IMR-90 (cell line): ENCODE data around the gene FEV. TPM values are rescaled to one million over a fixed set of nuclear protein-coding genes. Genes with fewer than 3 reads are reported as not detected.

Experiments
- ATAC-seq: fragments of 200-7000 bp; cut with Tn5 transposase; 2 replicates; pipeline ENCODE4 v1.9.1; 2020; ENCODE audit warnings: low read depth, mild to moderate bottlenecking, moderate library complexity
- BruUV-seq: library from RNA; stranded (reverse); fragments of 400-500 nt; replicated peaks from 2 replicates; lab custom pipeline; 2021; lab: Mats Ljungman, UMichigan
- CTCF ChIA-PET: fragments of 300-600 bp; formaldehyde crosslinking; extraction: SDS; loops from one replicate; lab custom pipeline; 2021; ENCODE audit warnings: antibody characterized with exemption; lab: Yijun Ruan, JAX
- POLR2A ChIA-PET: fragments of 300-600 bp; sonication (Branson Sonifier 250); formaldehyde crosslinking; loops from one replicate; lab custom pipeline; 2022; ENCODE audit warnings: antibody characterized with exemption; ENCODE audit not compliant: unreplicated experiment; lab: Charles Lee
- DNase-seq: peaks from one replicate; pipeline ENCODE4 v3.0.0; 2013
- H2AFZ ChIP-seq: replicated peaks from 2 replicates; pipeline ENCODE3; 2013; ENCODE audit warnings: low read length, mild to moderate bottlenecking; ENCODE audit not compliant: poor library complexity
- H2AK5ac ChIP-seq: 2 replicates; pipeline ENCODE4 v1.6.1; 2013; ENCODE audit warnings: low read depth, low read length, inconsistent platforms
- H2AK9ac ChIP-seq: replicated peaks from 2 replicates; pipeline ENCODE3; 2013; ENCODE audit warnings: mild to moderate bottlenecking, low read depth, low read length, moderate library complexity; ENCODE audit not compliant: poor library complexity
- H2BK120ac ChIP-seq: 2 replicates; pipeline ENCODE4 v1.6.1; 2013; ENCODE audit warnings: low read depth, low read length, inconsistent platforms
- H2BK15ac ChIP-seq: 3 replicates; pipeline ENCODE4 v1.6.1; 2013; ENCODE audit warnings: low read depth, low read length, inconsistent platforms
- H2BK20ac ChIP-seq: 2 replicates; pipeline ENCODE4 v1.6.1; 2013; ENCODE audit warnings: low read depth, mild to moderate bottlenecking, inconsistent platforms, low read length, moderate library complexity
- H2BK5ac ChIP-seq: 2 replicates; pipeline ENCODE4 v1.6.1; 2013; ENCODE audit warnings: mild to moderate bottlenecking, low read depth, low read length, inconsistent platforms; ENCODE audit not compliant: poor library complexity, severe bottlenecking
- H3K14ac ChIP-seq: replicated peaks from 2 replicates; pipeline ENCODE4 v1.6.1; 2013; ENCODE audit warnings: low read depth, low read length, inconsistent platforms
- H3K18ac ChIP-seq: 2 replicates; pipeline ENCODE4 v1.6.1; 2013; ENCODE audit warnings: low read depth, low read length, control low read depth
- H3K23ac ChIP-seq: 2 replicates; pipeline ENCODE4 v1.6.1; 2013; ENCODE audit warnings: low read depth, low read length, inconsistent platforms
- H3K27ac ChIP-seq: 2 replicates; pipeline ENCODE4 v1.5.1; 2013; ENCODE audit warnings: mild to moderate bottlenecking, control low read depth, low read length; ENCODE audit not compliant: insufficient read depth
- H3K27me3 ChIP-seq: 2 replicates; pipeline ENCODE4 v1.6.1; 2013; ENCODE audit warnings: low read length; ENCODE audit not compliant: control insufficient read depth, insufficient read depth
- H3K36me3 ChIP-seq: 2 replicates; pipeline ENCODE4 v1.6.1; 2013; ENCODE audit warnings: low read length, mixed read lengths; ENCODE audit not compliant: control insufficient read depth, insufficient read depth
- H3K4ac ChIP-seq: 2 replicates; pipeline ENCODE4 v1.6.1; 2013; ENCODE audit warnings: low read depth, low read length, inconsistent platforms
- H3K4me1 ChIP-seq: 2 replicates; pipeline ENCODE4 v1.6.1; 2013; ENCODE audit warnings: low read length, mixed read lengths; ENCODE audit not compliant: control insufficient read depth, insufficient read depth
- H3K4me2 ChIP-seq: 2 replicates; pipeline ENCODE4 v1.6.1; 2013; ENCODE audit warnings: low read depth, mild to moderate bottlenecking, control low read depth, low read length, moderate library complexity
- H3K4me3 ChIP-seq: 2 replicates; pipeline ENCODE4 v1.5.1; 2013; ENCODE audit warnings: low read depth, mild to moderate bottlenecking, control low read depth, low read length, moderate library complexity; ENCODE audit not compliant: insufficient read depth
- H3K56ac ChIP-seq: 2 replicates; pipeline ENCODE4 v1.6.1; 2013; ENCODE audit warnings: low read length, inconsistent platforms; ENCODE audit not compliant: insufficient read depth; ENCODE audit errors: extremely low read depth
- H3K79me1 ChIP-seq, 2 experiments: 2 replicates each; pipeline ENCODE4 v1.6.1; 2013; ENCODE audit warnings: low read length in 2 of 2, inconsistent platforms in 1 of 2, low read depth in 1 of 2
- H3K9ac ChIP-seq: 2 replicates; pipeline ENCODE4 v1.6.1; 2013; ENCODE audit warnings: low read depth, low read length, control low read depth
- H3K9me1 ChIP-seq: 2 replicates; pipeline ENCODE4 v1.6.1; 2013; ENCODE audit warnings: low read length, inconsistent platforms; ENCODE audit not compliant: insufficient read depth
- H3K9me3 ChIP-seq: 2 replicates; pipeline ENCODE4 v1.6.1; 2013; ENCODE audit warnings: low read length; ENCODE audit not compliant: control insufficient read depth, insufficient read depth
- H4K20me1 ChIP-seq: 2 replicates; pipeline ENCODE4 v1.6.1; 2013; ENCODE audit warnings: low read length, inconsistent platforms; ENCODE audit not compliant: insufficient read depth
- H4K5ac ChIP-seq: 2 replicates; pipeline ENCODE4 v1.6.1; 2013; ENCODE audit warnings: mild to moderate bottlenecking, low read depth, low read length, control low read depth
- H4K8ac ChIP-seq, 2 experiments: 2 replicates each; pipeline ENCODE4 v1.6.1; 2013; ENCODE audit warnings: low read depth in 2 of 2, low read length in 2 of 2, control low read depth in 1 of 2, inconsistent platforms in 1 of 2
- H4K91ac ChIP-seq: 2 replicates; pipeline ENCODE4 v1.6.1; 2013; ENCODE audit warnings: low read depth, low read length, inconsistent platforms; ENCODE audit not compliant: insufficient read depth
- BHLHE40 ChIP-seq: fragments of 150-350 bp; IDR thresholded peaks from 2 replicates; pipeline ENCODE4 v1.6.1; 2016; ENCODE audit warnings: mild to moderate bottlenecking, low read depth, low read length
- CEBPB ChIP-seq: IDR thresholded peaks from 2 replicates; pipeline ENCODE4 v1.6.1; 2012; ENCODE audit warnings: low read depth, low read length, improper control_type of control experiment
- CHD1 ChIP-seq: IDR thresholded peaks from 2 replicates; pipeline ENCODE4 v1.6.1; 2012; ENCODE audit warnings: low read depth, low read length, improper control_type of control experiment
- MAFK ChIP-seq: IDR thresholded peaks from 2 replicates; pipeline ENCODE4 v1.6.1; 2012; ENCODE audit warnings: low read depth, low read length, improper control_type of control experiment
- MAZ ChIP-seq: IDR thresholded peaks from 2 replicates; pipeline ENCODE4 v1.6.1; 2012; ENCODE audit warnings: low read depth, mild to moderate bottlenecking, low read length, improper control_type of control experiment, moderate library complexity, borderline replicate concordance
- MXI1 ChIP-seq: IDR thresholded peaks from 2 replicates; pipeline ENCODE4 v1.6.1; 2012; ENCODE audit warnings: low read depth, mild to moderate bottlenecking, low read length, moderate library complexity, borderline replicate concordance
- NFE2L2 ChIP-seq: fragments of 150-350 bp; IDR thresholded peaks from 2 replicates; pipeline ENCODE4 v1.6.1; 2016; ENCODE audit warnings: low read depth, mild to moderate bottlenecking, low read length
- POLR2A ChIP-seq: IDR thresholded peaks from 2 replicates; pipeline ENCODE4 v1.6.1; 2012; ENCODE audit warnings: mild to moderate bottlenecking, low read depth, low read length
- RCOR1 ChIP-seq: IDR thresholded peaks from 2 replicates; pipeline ENCODE4 v1.6.1; 2012; ENCODE audit warnings: mild to moderate bottlenecking, low read length, improper control_type of control experiment; ENCODE audit not compliant: insufficient replicate concordance
- RFX5 ChIP-seq: IDR thresholded peaks from 2 replicates; pipeline ENCODE4 v1.8.0; 2012; ENCODE audit warnings: low read depth, mild to moderate bottlenecking, low read length, moderate library complexity
- SMC3 ChIP-seq: fragments of 150-350 bp; IDR thresholded peaks from 2 replicates; pipeline ENCODE4 v1.6.1; 2016; ENCODE audit warnings: low read depth, mild to moderate bottlenecking, antibody characterized with exemption, low read length, moderate library complexity
- WGBS, 2 experiments: methylation state at CpG; one replicate each; pipeline versions ENCODE4 v1.1.5 to v1.1.7; 2013; ENCODE audit warnings: missing lambda C conversion rate in 2 of 2; ENCODE audit not compliant: insufficient read length in 1 of 2; ENCODE audit errors: extremely low coverage in 2 of 2; 5-methylcytosine and 5-hydroxymethylcytosine counted together
- dilution Hi-C: fragments of 300-500 bp; cut with HindIII; formaldehyde crosslinking; loops from one replicate; pipeline ENCODE4 v1.14.3; 2018; ENCODE audit warnings: low sequenced_read_pairs; ENCODE audit not compliant: unreplicated experiment
- in situ Hi-C: fragments of 300-500 bp; cut with MboI; formaldehyde crosslinking; loops from 3 replicates; pipeline ENCODE4 v1.14.3; 2019; ENCODE audit warnings: low sequenced_read_pairs, inconsistent platforms, mixed read lengths
- intact Hi-C: fragments of 100-400 bp; cut with micrococcal nuclease; formaldehyde crosslinking; loops from 2 replicates; pipeline ENCODE4 v1.10.0; 2022
- polyA plus RNA-seq, 3 experiments: library from polyadenylated mRNA; depleted of rRNA; stranded (reverse); fragments of >200 nt; gene quantifications; 2 replicates each; pipeline ENCODE4 v1.2.3, GENCODE V29; 2012; ENCODE audit warnings: low replicate concordance in 1 of 3
- total RNA-seq: library from RNA; depleted of rRNA; stranded (reverse); fragments of >200 nt; gene quantifications from 2 replicates; pipeline ENCODE4 v1.2.3, GENCODE V29; 2012
- TF ChIP-seq, protein P1 (sequence below): fragments of 150-350 bp; IDR thresholded peaks from 2 replicates; pipeline ENCODE4 v1.6.1; 2016; ENCODE audit warnings: low read depth, mild to moderate bottlenecking, low read length, moderate library complexity, borderline replicate concordance
- TF ChIP-seq, protein P2 (sequence below): fragments of 150-350 bp; IDR thresholded peaks from 2 replicates; pipeline ENCODE4 v1.6.1; 2017; ENCODE audit warnings: mild to moderate bottlenecking, antibody characterized with exemption, low read length, low read depth

Gene FEV
- total and polyA plus RNA-seq, 2 of the 4 experiments (the other 2 are of a cell fraction), result not detected

DNA sequence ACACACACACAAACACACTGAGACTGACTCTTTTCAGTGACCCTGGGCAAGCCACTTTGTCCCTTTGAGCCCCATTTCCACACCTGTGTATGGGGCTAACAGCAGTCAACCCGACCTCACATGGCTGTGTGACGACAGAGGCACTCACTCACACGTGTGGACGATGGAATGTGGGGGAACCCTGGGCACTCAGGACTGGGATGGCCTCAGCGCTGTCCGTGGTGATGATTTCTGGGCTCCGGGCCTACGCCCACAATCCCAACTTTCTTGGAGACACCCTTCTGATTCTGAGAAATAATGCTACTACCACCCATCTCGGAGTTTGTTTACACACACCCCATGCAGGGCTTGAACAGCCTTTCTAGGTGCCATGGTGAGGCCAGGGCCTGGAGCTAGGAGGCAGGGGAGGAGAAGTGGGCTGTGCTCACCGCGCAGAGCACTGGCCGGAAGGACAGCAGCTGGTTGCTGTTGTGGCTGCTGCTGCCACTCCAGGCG lies 6.7 kb upstream of the FEV start:
- no peak overlapping the region for H2AK9ac ChIP-seq
- H3K4me3 ChIP-seq, result no peak overlapping the region
- H2AFZ ChIP-seq, result no peak overlapping the region
- H3K4me1 ChIP-seq, result no peaks in the 10 kb centered on the region; the same call in 1 of the 2 replicates
- no peaks in the 10 kb centered on the region for H3K36me3 ChIP-seq
- H2BK20ac ChIP-seq, result no peak overlapping the region
- H3K9ac ChIP-seq, result no peak overlapping the region
- DNase-seq (peak; percentile 47), ATAC-seq (peak; percentile 30; the same call in 1 of the 2 replicates)
- no peak overlapping the region for H4K8ac ChIP-seq
- no peak overlapping the region for H3K27ac ChIP-seq
- H3K4ac ChIP-seq, result no peak overlapping the region
- dilution Hi-C loops, result no loop called here
- H3K14ac ChIP-seq, result no peak overlapping the region
- no peak overlapping the region for H2BK15ac ChIP-seq
- H3K4me2 ChIP-seq, result no peak overlapping the region
- H2BK5ac ChIP-seq, result no peak overlapping the region
- H3K27me3 ChIP-seq, result peaks cover 94% of the 10 kb centered on the region
- intact Hi-C loops, result no loop called here
- no peak overlapping the region for H3K18ac ChIP-seq
- no peak overlapping the region for H3K56ac ChIP-seq
- no peaks in the 10 kb centered on the region for H3K79me1 ChIP-seq
- H2BK120ac ChIP-seq, result no peak overlapping the region
- in situ Hi-C loops, result no loop called here
- H3K9me1 ChIP-seq, result peaks cover 3% of the 10 kb centered on the region; the same call in 1 of the 2 replicates
- no peak overlapping the region for H2AK5ac ChIP-seq
- no peaks in the 10 kb centered on the region for H3K9me3 ChIP-seq
- H4K5ac ChIP-seq, result no peak overlapping the region
- BruUV-seq, result no TSS peak
- POLR2A ChIA-PET, result no interaction called here
- CTCF ChIA-PET, result interaction anchor here (1.5 kb wide), 1 partner anchor 12 kb away, joined by 5 read pairs; no protein-coding TSS in a partner anchor
- no peaks in the 10 kb centered on the region; the same call in 1 of the 2 replicates for H4K20me1 ChIP-seq
- 5% methylated on average over 4 of the region's 13 CpGs; no CpG with 5 or more reads in 1 of the 2 experiments for WGBS, 2 experiments
- H4K91ac ChIP-seq, result no peak overlapping the region
- TF ChIP-seq CEBPB, result no peak
- TF ChIP-seq SMC3, result no peak
- TF ChIP-seq NFE2L2, result no peak
- TF ChIP-seq RCOR1, result no peak
- TF ChIP-seq, protein P1, sequence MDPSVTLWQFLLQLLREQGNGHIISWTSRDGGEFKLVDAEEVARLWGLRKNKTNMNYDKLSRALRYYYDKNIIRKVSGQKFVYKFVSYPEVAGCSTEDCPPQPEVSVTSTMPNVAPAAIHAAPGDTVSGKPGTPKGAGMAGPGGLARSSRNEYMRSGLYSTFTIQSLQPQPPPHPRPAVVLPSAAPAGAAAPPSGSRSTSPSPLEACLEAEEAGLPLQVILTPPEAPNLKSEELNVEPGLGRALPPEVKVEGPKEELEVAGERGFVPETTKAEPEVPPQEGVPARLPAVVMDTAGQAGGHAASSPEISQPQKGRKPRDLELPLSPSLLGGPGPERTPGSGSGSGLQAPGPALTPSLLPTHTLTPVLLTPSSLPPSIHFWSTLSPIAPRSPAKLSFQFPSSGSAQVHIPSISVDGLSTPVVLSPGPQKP, result no peak
- TF ChIP-seq MXI1, result 0 out of 2 replicates have a peak, but pooled peaks have one; percentile 43
- TF ChIP-seq MAZ, result no peak
- no peak for TF ChIP-seq BHLHE40
- no peak for TF ChIP-seq RFX5
- no peak for TF ChIP-seq POLR2A
- TF ChIP-seq, protein P2, sequence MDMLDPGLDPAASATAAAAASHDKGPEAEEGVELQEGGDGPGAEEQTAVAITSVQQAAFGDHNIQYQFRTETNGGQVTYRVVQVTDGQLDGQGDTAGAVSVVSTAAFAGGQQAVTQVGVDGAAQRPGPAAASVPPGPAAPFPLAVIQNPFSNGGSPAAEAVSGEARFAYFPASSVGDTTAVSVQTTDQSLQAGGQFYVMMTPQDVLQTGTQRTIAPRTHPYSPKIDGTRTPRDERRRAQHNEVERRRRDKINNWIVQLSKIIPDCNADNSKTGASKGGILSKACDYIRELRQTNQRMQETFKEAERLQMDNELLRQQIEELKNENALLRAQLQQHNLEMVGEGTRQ, result peak; percentile 33; the same call in 1 of the 2 replicates
- TF ChIP-seq CHD1, result no peak
- TF ChIP-seq MAFK, result no peak
- no peak overlapping the region for H3K23ac ChIP-seq
